Loucy (cell line): ENCODE results near the gene DHX57.
A peak's percentile ranks its signal among the peaks of the same experiment; 100 is the strongest.

Experiments
- H2AFZ ChIP-seq: fragments of 200-600 bp; sonication (generic); 2 replicates; pipeline ENCODE4 v1.6.0; 2016; ENCODE audit warnings: antibody characterized with exemption, mild to moderate bottlenecking, low read length, moderate library complexity
- H3F3A ChIP-seq: fragments of 200-600 bp; 2 replicates; pipeline ENCODE4 v1.6.0; 2016; ENCODE audit warnings: antibody characterized with exemption, low read depth, mild to moderate bottlenecking
- H3K27me3 ChIP-seq: fragments of 200-600 bp; sonication (generic); 2 replicates; pipeline ENCODE4 v1.6.1; 2014; ENCODE audit warnings: low read length, mild to moderate bottlenecking; ENCODE audit not compliant: insufficient read depth, poor library complexity, severe bottlenecking
- H3K36me3 ChIP-seq: fragments of 200-600 bp; sonication (generic); 2 replicates; pipeline ENCODE4 v1.6.1; 2016; ENCODE audit warnings: low read length; ENCODE audit not compliant: insufficient read depth
- H3K4me1 ChIP-seq: fragments of 200-600 bp; sonication (generic); 2 replicates; pipeline ENCODE4 v1.5.1; 2014; ENCODE audit warnings: low read length, mild to moderate bottlenecking; ENCODE audit not compliant: insufficient read depth, poor library complexity, severe bottlenecking
- H3K4me2 ChIP-seq: fragments of 200-600 bp; sonication (generic); 2 replicates; pipeline ENCODE4 v1.6.0; 2014; ENCODE audit warnings: antibody characterized with exemption, low read length, low read depth, mild to moderate bottlenecking; ENCODE audit not compliant: poor library complexity, severe bottlenecking
- H3K4me3 ChIP-seq: fragments of 200-600 bp; sonication (generic); 2 replicates; pipeline ENCODE4 v1.5.1; 2014; ENCODE audit warnings: low read length, mild to moderate bottlenecking, mixed read lengths; ENCODE audit not compliant: poor library complexity, severe bottlenecking
- H3K79me2 ChIP-seq: fragments of 200-600 bp; sonication (generic); 2 replicates; pipeline ENCODE4 v1.6.1; 2014; ENCODE audit warnings: low read length; ENCODE audit not compliant: insufficient read depth
- H3K9ac ChIP-seq: fragments of 200-600 bp; sonication (generic); 2 replicates; pipeline ENCODE4 v1.6.0; 2014; ENCODE audit warnings: mild to moderate bottlenecking, low read depth, low read length, moderate library complexity; ENCODE audit not compliant: poor library complexity, severe bottlenecking
- H3K9me2 ChIP-seq: fragments of 200-600 bp; sonication (generic); replicated peaks from 2 replicates; pipeline ENCODE4 v1.6.1; 2016; ENCODE audit warnings: low read depth, low read length, mixed read lengths
- H3K9me3 ChIP-seq: fragments of 200-600 bp; sonication (generic); 2 replicates; pipeline ENCODE4 v1.6.1; 2014; ENCODE audit warnings: mild to moderate bottlenecking, antibody characterized with exemption, low read length, low read depth; ENCODE audit not compliant: insufficient read depth
- H4K20me1 ChIP-seq: fragments of 200-600 bp; sonication (generic); 2 replicates; pipeline ENCODE4 v1.6.0; 2014; ENCODE audit warnings: antibody characterized with exemption, low read length, mild to moderate bottlenecking; ENCODE audit not compliant: insufficient read depth, poor library complexity, severe bottlenecking
- CTCF ChIP-seq: fragments of 200-600 bp; sonication (generic); conservative IDR thresholded peaks from 2 replicates; pipeline ENCODE4 v1.5.1; 2014; ENCODE audit warnings: mild to moderate bottlenecking, antibody characterized with exemption, low read length
- EZH2phosphoT487 ChIP-seq: fragments of 200-600 bp; IDR thresholded peaks from 2 replicates; pipeline ENCODE4 v1.6.1; 2018; ENCODE audit warnings: antibody characterized with exemption, mild to moderate bottlenecking, moderate library complexity, borderline replicate concordance

The DHX57 gene

GRCh38 chr2:38909872-38910271, 34.1 kb upstream of the DHX57 start:
- H3K9ac ChIP-seq = no peak overlapping the region
- no peaks in the 10 kb centered on the region for H3K4me1 ChIP-seq
- H3K36me3 ChIP-seq = no peaks in the 10 kb centered on the region
- no peak overlapping the region for H3K4me3 ChIP-seq
- H3K9me2 ChIP-seq = no peaks in the 10 kb centered on the region
- no peak overlapping the region for H3K4me2 ChIP-seq
- no peaks in the 10 kb centered on the region for H4K20me1 ChIP-seq
- H3K27me3 ChIP-seq = no peaks in the 10 kb centered on the region
- no peak overlapping the region for H2AFZ ChIP-seq
- H3K79me2 ChIP-seq = no peaks in the 10 kb centered on the region
- H3K9me3 ChIP-seq = no peaks in the 10 kb centered on the region
- no peaks in the 10 kb centered on the region for H3F3A ChIP-seq
- TF ChIP-seq CTCF (no peak), EZH2phosphoT487 (no peak)

- Histone ChIP-seq H3K9me3 (no peaks in the 10 kb centered on the region), H3K27me3 (no peaks in the 10 kb centered on the region), H3F3A (no peaks in the 10 kb centered on the region), H3K9ac (no peak overlapping the region), H3K4me2 (no peak overlapping the region), H4K20me1 (no peaks in the 10 kb centered on the region), H3K9me2 (no peaks in the 10 kb centered on the region), H2AFZ (peak overlapping the region; percentile 31; the same call in 1 of the 2 replicates), H3K79me2 (no peaks in the 10 kb centered on the region), H3K4me1 (no peaks in the 10 kb centered on the region), H3K36me3 (no peaks in the 10 kb centered on the region), H3K4me3 (no peak overlapping the region)
- no peak for TF ChIP-seq EZH2phosphoT487
- no peak for TF ChIP-seq CTCF
Observed at GRCh38 chr2:38907743-38908562, 32.2 kb upstream of the DHX57 start.

GRCh38 chr2:38907242-38907641, 31.5 kb upstream of the DHX57 start:
- Histone ChIP-seq H3F3A (no peaks in the 10 kb centered on the region), H3K9me2 (no peaks in the 10 kb centered on the region), H3K4me1 (no peaks in the 10 kb centered on the region), H3K4me2 (no peak overlapping the region), H3K79me2 (no peaks in the 10 kb centered on the region), H2AFZ (no peak overlapping the region), H3K9me3 (no peaks in the 10 kb centered on the region), H3K27me3 (no peaks in the 10 kb centered on the region), H4K20me1 (no peaks in the 10 kb centered on the region), H3K4me3 (no peak overlapping the region), H3K9ac (no peak overlapping the region), H3K36me3 (no peaks in the 10 kb centered on the region)
- TF ChIP-seq EZH2phosphoT487 (no peak), CTCF (no peak)
